Measurements from ENCODE around the gene TCEANC2. TPM values are rescaled to one million over a fixed set of nuclear protein-coding genes. Genes with fewer than 3 reads are reported as not detected.

The TCEANC2 gene
- total RNA-seq, 1 donor from 2014 or later, result 4.7 TPM

- no peaks in the 10 kb centered on the region for H3K27me3 ChIP-seq
- intact Hi-C loops (cut with DNase I), result no loop called here
- no peaks in the 10 kb centered on the region for H3K9me3 ChIP-seq
- ATAC-seq (no peak), DNase-seq (no peak)
- TF ChIP-seq CTCF (IDR thresholded peaks at IDR 0.05), result no peak
- no peak overlapping the region for H3K4me3 ChIP-seq
- no peaks in the 10 kb centered on the region for H3K4me1 ChIP-seq
- H3K27ac ChIP-seq, result no peak overlapping the region
- H3K36me3 ChIP-seq, result no peaks in the 10 kb centered on the region
These were observed 88.9 kb downstream of the TCEANC2 start for GRCh38 chr1:54142146-54142900.

- no peak overlapping the region for H3K4me3 ChIP-seq
- no peaks in the 10 kb centered on the region for H3K9me3 ChIP-seq
- H3K36me3 ChIP-seq, result no peaks in the 10 kb centered on the region
- H3K27ac ChIP-seq, result no peak overlapping the region
- H3K4me1 ChIP-seq, result no peaks in the 10 kb centered on the region
- intact Hi-C loops (cut with DNase I), result no loop called here
- ATAC-seq (no peak), DNase-seq (no peak)
- TF ChIP-seq CTCF (IDR thresholded peaks at IDR 0.05), result no peak
- H3K27me3 ChIP-seq, result no peaks in the 10 kb centered on the region
These were observed 91.0 kb downstream of the TCEANC2 start for GRCh38 chr1:54144366-54144765.

GRCh38 chr1:54149734-54150133, 96.3 kb downstream of the TCEANC2 start:
- intact Hi-C loops (cut with DNase I), result no loop called here
- ATAC-seq, result no peak

GRCh38 chr1:54151013-54151412, 97.6 kb downstream of the TCEANC2 start:
- intact Hi-C loops (cut with DNase I), result no loop called here
- no peak overlapping the region for H3K4me3 ChIP-seq
- no peak for DNase-seq
- no peaks in the 10 kb centered on the region for H3K27me3 ChIP-seq
- H3K9me3 ChIP-seq, result no peaks in the 10 kb centered on the region
- H3K27ac ChIP-seq, result no peak overlapping the region
- ATAC-seq, result no peak
- TF ChIP-seq CTCF (IDR thresholded peaks at IDR 0.05), result no peak
- peaks cover 10% of the 10 kb centered on the region for H3K4me1 ChIP-seq
- H3K36me3 ChIP-seq, result no peaks in the 10 kb centered on the region

More at GRCh38 chr1:54149734-54150133, 96.3 kb downstream of the TCEANC2 start:
- H3K36me3 ChIP-seq, result no peaks in the 10 kb centered on the region
- DNase-seq, result no peak
- no peaks in the 10 kb centered on the region for H3K27me3 ChIP-seq
- peaks cover 10% of the 10 kb centered on the region for H3K4me1 ChIP-seq
- H3K9me3 ChIP-seq, result no peaks in the 10 kb centered on the region
- H3K27ac ChIP-seq, result no peak overlapping the region
- TF ChIP-seq CTCF (IDR thresholded peaks at IDR 0.05), result no peak
- no peak overlapping the region for H3K4me3 ChIP-seq

GRCh38 chr1:54152696-54153095, 99.3 kb downstream of the TCEANC2 start, which contains the start of gene CDCP2:
CDCP2 (minus strand) TSS chr1:54153000; CDS start chr1:54152922, 78 bp downstream.
- Histone ChIP-seq H3K27me3 (no peaks in the 10 kb centered on the region), H3K36me3 (no peaks in the 10 kb centered on the region), H3K4me3 (no peak within 1 kb of the TSS), H3K9me3 (no peaks in the 10 kb centered on the region), H3K4me1 (peaks cover 10% of the 10 kb centered on the region), H3K27ac (no peak within 1 kb of the TSS)
- DNase-seq (no peak), ATAC-seq (no peak)
- intact Hi-C loops (cut with DNase I), result no loop called here
- no peak for TF ChIP-seq CTCF (IDR thresholded peaks at IDR 0.05)
